ENCODE data around the gene PDGFB.
A peak's percentile ranks its signal among the peaks of the same experiment; 100 is the strongest.

PDGFB gene

DNA sequence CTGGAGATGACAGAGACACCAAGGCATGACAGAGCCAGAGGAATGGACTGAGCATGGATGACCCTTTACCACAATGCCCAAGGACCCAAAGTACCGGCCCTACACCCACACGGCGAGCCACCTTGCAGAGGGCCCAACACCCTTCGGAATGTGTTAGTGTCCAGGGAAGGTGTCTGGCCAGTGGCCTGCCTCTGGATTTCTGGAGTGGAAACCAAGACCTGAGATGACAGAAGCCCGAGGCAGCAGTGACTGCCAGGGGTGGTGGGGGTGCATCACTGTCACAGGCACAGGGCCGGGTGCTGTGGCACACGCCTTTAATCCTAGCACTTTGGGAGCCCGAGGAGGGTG lies 28.7 kb downstream of the PDGFB start:
- TF ChIP-seq, protein P1, sequence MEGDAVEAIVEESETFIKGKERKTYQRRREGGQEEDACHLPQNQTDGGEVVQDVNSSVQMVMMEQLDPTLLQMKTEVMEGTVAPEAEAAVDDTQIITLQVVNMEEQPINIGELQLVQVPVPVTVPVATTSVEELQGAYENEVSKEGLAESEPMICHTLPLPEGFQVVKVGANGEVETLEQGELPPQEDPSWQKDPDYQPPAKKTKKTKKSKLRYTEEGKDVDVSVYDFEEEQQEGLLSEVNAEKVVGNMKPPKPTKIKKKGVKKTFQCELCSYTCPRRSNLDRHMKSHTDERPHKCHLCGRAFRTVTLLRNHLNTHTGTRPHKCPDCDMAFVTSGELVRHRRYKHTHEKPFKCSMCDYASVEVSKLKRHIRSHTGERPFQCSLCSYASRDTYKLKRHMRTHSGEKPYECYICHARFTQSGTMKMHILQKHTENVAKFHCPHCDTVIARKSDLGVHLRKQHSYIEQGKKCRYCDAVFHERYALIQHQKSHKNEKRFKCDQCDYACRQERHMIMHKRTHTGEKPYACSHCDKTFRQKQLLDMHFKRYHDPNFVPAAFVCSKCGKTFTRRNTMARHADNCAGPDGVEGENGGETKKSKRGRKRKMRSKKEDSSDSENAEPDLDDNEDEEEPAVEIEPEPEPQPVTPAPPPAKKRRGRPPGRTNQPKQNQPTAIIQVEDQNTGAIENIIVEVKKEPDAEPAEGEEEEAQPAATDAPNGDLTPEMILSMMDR (IDR thresholded peaks at IDR 0.05; ENCODE audit: insufficient read depth, low read length, poor library complexity, severe bottlenecking): no peak
- Histone ChIP-seq H3K4me3 (replicated peaks; ENCODE audit: low read depth, low read length) (no peak overlapping the region), H3K36me3 (ENCODE audit: control insufficient read depth, insufficient read depth, low read length) (no peaks in the 10 kb centered on the region), H3K27me3 (replicated peaks; ENCODE audit: control insufficient read depth, insufficient read depth, low read length) (no peaks in the 10 kb centered on the region)
- DNase-seq (ENCODE audit: extremely low read depth, insufficient read length): no peak

DNA sequence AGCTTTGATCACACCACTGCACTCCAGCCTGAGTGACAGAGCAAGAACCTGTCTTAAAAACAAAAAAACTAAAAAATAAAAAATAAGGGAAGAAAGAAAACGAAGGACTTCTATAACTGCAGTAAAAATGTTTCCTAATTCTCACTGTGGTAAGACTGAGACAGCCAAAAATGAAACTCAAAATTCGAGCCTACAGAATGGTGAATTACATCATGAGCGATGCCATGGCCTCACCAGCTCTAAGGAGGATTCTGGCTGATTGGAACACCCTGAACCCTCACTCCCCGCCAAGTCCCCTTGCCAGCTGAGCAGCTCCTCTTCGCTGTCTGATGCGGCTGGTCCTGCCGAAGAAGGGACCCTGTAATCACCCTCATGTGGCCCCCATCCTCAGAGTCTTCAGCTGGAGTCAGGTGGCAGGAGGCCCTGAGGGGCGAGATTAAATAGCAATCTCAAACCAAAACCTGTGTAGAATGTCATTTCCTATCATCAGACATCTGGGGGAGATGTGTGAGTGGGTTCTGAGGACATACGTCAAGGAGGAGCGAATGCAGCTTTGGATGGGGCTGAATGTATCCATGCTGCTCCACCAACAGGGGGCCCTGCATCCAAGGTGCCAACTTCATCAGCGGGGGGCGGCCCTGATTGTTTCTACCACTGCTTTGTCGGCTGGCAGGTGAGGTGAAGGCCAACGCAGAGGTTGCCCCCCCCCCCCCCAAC lies 29.2 kb downstream of the PDGFB start:
- DNase-seq (ENCODE audit: extremely low read depth, insufficient read length): no peak
- H3K4me3 ChIP-seq (replicated peaks; ENCODE audit: low read depth, low read length): no peak overlapping the region
- H3K36me3 ChIP-seq (ENCODE audit: control insufficient read depth, insufficient read depth, low read length): no peaks in the 10 kb centered on the region
- H3K27me3 ChIP-seq (replicated peaks; ENCODE audit: control insufficient read depth, insufficient read depth, low read length): no peaks in the 10 kb centered on the region
- TF ChIP-seq, protein P1 (IDR thresholded peaks at IDR 0.05; ENCODE audit: insufficient read depth, low read length, poor library complexity, severe bottlenecking): peak; percentile 59

DNA sequence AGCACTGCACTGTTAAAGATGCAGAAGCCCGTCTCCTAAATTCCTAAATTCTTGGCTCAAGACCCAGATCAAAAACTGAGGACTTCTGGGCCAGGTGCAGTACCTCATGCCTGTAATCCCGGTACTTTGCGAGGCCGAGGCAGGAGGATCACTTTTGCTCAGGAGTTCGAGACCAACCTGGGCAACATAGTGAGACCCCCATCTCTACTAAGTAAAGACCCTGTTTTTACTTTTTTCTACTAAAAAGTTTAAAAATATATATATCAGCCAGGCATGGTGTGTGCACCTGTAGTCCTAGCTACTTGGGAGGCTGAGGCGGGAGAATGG lies 29.7 kb downstream of the PDGFB start:
- TF ChIP-seq, protein P1 (IDR thresholded peaks at IDR 0.05; ENCODE audit: insufficient read depth, low read length, poor library complexity, severe bottlenecking): no peak
- no peaks in the 10 kb centered on the region for H3K36me3 ChIP-seq (ENCODE audit: control insufficient read depth, insufficient read depth, low read length)
- no peaks in the 10 kb centered on the region for H3K27me3 ChIP-seq (replicated peaks; ENCODE audit: control insufficient read depth, insufficient read depth, low read length)
- no peak for DNase-seq (ENCODE audit: extremely low read depth, insufficient read length)
- H3K4me3 ChIP-seq (replicated peaks; ENCODE audit: low read depth, low read length): no peak overlapping the region

DNA sequence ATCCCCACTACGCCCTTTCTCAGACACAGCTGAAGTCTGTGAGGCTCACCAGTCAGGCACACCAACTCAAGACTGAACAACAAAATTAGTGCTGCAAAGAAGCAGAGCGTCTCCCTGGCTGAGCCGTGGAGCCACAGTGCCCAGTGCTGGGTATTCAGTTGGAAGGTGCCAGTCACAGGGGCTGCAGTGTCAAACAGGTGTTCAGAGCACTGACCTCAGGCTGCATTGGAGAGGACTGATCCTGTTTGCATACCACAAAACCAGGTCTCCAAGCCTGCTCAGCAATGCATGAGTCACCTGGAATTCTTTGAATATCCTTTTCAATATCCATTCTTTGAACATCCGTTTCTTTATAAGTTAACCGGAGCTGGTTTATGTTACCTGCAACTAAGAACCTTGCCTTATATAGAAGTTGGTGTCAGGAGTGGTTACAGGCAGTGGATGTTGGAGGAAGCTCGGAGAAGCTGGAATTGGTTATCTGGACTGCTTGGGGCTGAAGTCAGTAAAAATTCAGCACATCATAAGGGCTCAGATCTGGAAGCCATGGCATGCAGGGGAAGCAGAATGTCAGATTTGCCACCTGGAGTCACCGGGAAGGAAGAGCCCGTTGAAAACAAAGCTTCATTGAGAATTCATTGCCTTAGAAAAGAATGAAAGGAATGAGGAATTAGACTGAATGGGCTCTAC lies 30.3 kb downstream of the PDGFB start:
- TF ChIP-seq, protein P1 (IDR thresholded peaks at IDR 0.05; ENCODE audit: insufficient read depth, low read length, poor library complexity, severe bottlenecking): no peak
- Histone ChIP-seq H3K36me3 (ENCODE audit: control insufficient read depth, insufficient read depth, low read length) (no peaks in the 10 kb centered on the region), H3K27me3 (replicated peaks; ENCODE audit: control insufficient read depth, insufficient read depth, low read length) (no peaks in the 10 kb centered on the region), H3K4me3 (replicated peaks; ENCODE audit: low read depth, low read length) (no peak overlapping the region)
- no peak for DNase-seq (ENCODE audit: extremely low read depth, insufficient read length)

DNA sequence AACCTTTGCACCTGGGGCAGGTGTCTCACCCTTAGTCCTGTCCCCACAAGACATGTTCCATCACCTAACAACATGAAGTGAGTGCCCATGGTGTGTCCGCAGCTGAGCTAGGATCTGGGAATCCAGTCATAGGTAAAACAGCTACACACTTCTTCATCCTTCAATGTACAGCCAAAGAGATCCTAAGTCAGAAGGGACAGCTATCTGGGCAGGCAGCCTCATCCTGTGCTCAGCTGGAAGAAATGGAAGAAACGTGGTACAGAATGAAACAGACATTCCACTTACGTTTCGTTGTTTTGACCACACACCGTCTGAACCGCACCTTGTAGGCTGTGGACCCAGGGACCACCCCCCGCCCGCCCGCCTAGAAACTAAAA lies 30.8 kb downstream of the PDGFB start:
- H3K27me3 ChIP-seq (replicated peaks; ENCODE audit: control insufficient read depth, insufficient read depth, low read length): no peaks in the 10 kb centered on the region
- H3K36me3 ChIP-seq (ENCODE audit: control insufficient read depth, insufficient read depth, low read length): no peaks in the 10 kb centered on the region
- no peak overlapping the region for H3K4me3 ChIP-seq (replicated peaks; ENCODE audit: low read depth, low read length)
- no peak for DNase-seq (ENCODE audit: extremely low read depth, insufficient read length)
- TF ChIP-seq, protein P1 (IDR thresholded peaks at IDR 0.05; ENCODE audit: insufficient read depth, low read length, poor library complexity, severe bottlenecking): no peak
